ENCODE results near the gene SLC35E3. TPM values are rescaled to one million over a fixed set of nuclear protein-coding genes. Genes with fewer than 3 reads are reported as not detected.

The SLC35E3 gene
- total and polyA plus RNA-seq, 2 of the 13 experiments (the other 11 are each of a cell fraction or from before 2014, with no cell fraction given) = 13.0 to 22.1 TPM

- peak; percentile 85 for TF ChIP-seq HMGXB3 (CRISPR knock-in tag; IDR thresholded peaks at IDR 0.05; ENCODE audit: borderline replicate concordance)
- TF ChIP-seq ATF2 (CRISPR knock-in tag; IDR thresholded peaks at IDR 0.05) = no peak
- TF ChIP-seq LCORL (IDR thresholded peaks at IDR 0.05) = no peak
- TF ChIP-seq LCORL (CRISPR knock-in tag; IDR thresholded peaks at IDR 0.05) = peak; percentile 20
- no peak for TF ChIP-seq SYNCRIP (IDR thresholded peaks at IDR 0.05; ENCODE audit: insufficient read depth, low read depth, low read length)
- no peak for TF ChIP-seq ZNF24 (IDR thresholded peaks at IDR 0.05)
- peak; percentile 68 for TF ChIP-seq HNRNPLL (IDR thresholded peaks at IDR 0.05; ENCODE audit: low read depth, low read length, poor library complexity, severe bottlenecking)
- 0 out of 2 replicates have a peak, but pooled peaks have one; percentile 81 for TF ChIP-seq ZNF713 (CRISPR knock-in tag; IDR thresholded peaks at IDR 0.05)
- TF ChIP-seq ZNF230 (CRISPR knock-in tag; IDR thresholded peaks at IDR 0.05) = peak; percentile 67; the same call in 1 of the 2 replicates
- no peak for TF ChIP-seq NFE2L2 (IDR thresholded peaks at IDR 0.05; ENCODE audit: low read length)
- no peak for TF ChIP-seq TBP (CRISPR knock-in tag; IDR thresholded peaks at IDR 0.05)
- peak; percentile 81 for TF ChIP-seq MEIS1 (CRISPR knock-in tag; IDR thresholded peaks at IDR 0.05; ENCODE audit: borderline replicate concordance)
- TF ChIP-seq NR2C2 (CRISPR knock-in tag; IDR thresholded peaks at IDR 0.05; ENCODE audit: borderline replicate concordance) = peak; percentile 77
- TF ChIP-seq ZNF891 (CRISPR knock-in tag; IDR thresholded peaks at IDR 0.05) = no peak
- no peak for TF ChIP-seq DPF2 (CRISPR knock-in tag; IDR thresholded peaks at IDR 0.05; ENCODE audit: borderline replicate concordance, low read depth)
- TF ChIP-seq ZBTB10 (CRISPR knock-in tag; IDR thresholded peaks at IDR 0.05; ENCODE audit: borderline replicate concordance) = no peak
- no peak; the same call in 1 of the 2 replicates for TF ChIP-seq SRY (CRISPR knock-in tag; IDR thresholded peaks at IDR 0.05)
- TF ChIP-seq ZMYM4 (CRISPR knock-in tag; IDR thresholded peaks at IDR 0.05) = peak; percentile 74
- no peak for TF ChIP-seq HMGA1 (CRISPR knock-in tag; conservative IDR thresholded peaks at IDR 0.05)
- TF ChIP-seq RBM22 (optimal IDR thresholded peaks at IDR 0.05; ENCODE audit: low read length) = no peak
- TF ChIP-seq ZNF605 (CRISPR knock-in tag; IDR thresholded peaks at IDR 0.05) = peak; percentile 79; the same call in 1 of the 2 replicates
- TF ChIP-seq HOXA5 (CRISPR knock-in tag; IDR thresholded peaks at IDR 0.05) = no peak
Measured at GRCh38 chr12:68745904-68746571, at the start of gene SLC35E3 (continued).

Measured in HepG2 (cell line).